Measurements from ENCODE around the gene UTS2R.

The UTS2R gene

GRCh38 chr17:82334622-82335394, 36.8 kb upstream of the UTS2R start:
- H3K36me3 ChIP-seq (ENCODE audit: control insufficient read depth in 4 of 4, insufficient read depth in 4 of 4, low read length in 3 of 4), result no peaks in the 10 kb centered on the region
- peak overlapping the region in 1 of 2 experiments; percentile 73 for H3K27ac ChIP-seq (ENCODE audit: insufficient read depth in 1 of 2, low read depth in 1 of 2, low read length in 2 of 2, poor library complexity in 1 of 2, severe bottlenecking in 2 of 2)
- peaks cover 0 to 7% (median 0%) of the 10 kb centered on the region in 5 experiments for H3K27me3 ChIP-seq (replicated peaks in 2 of 5; ENCODE audit: control insufficient read depth in 4 of 5, insufficient read depth in 5 of 5, low read length in 4 of 5)
- ChIA-PET CTCF (interaction anchor here (1.9 to 3.5 kb wide), 3 partner anchors 9 to 36 kb away, joined by 5 to 19 read pairs (median 8); no protein-coding TSS in a partner anchor), POLR2A (interaction anchor here (0.6 to 1.8 kb wide), 4 partner anchors 36 to 432 kb away, joined by 3 to 7 read pairs (median 4); no protein-coding TSS in a partner anchor)
- H3K4me3 ChIP-seq (ENCODE audit: control insufficient read depth in 1 of 7, extremely low read depth in 1 of 7, insufficient read depth in 4 of 7, low read depth in 2 of 7, low read length in 6 of 7), result peak overlapping the region; percentile 18 to 80 (median 61)
- no peaks in the 10 kb centered on the region for H3K9me3 ChIP-seq (ENCODE audit: control extremely low read depth in 1 of 5, control insufficient read depth in 4 of 5, insufficient read depth in 2 of 5, low read depth in 1 of 5, low read length in 4 of 5)
- 7% methylated on average over 13 of the region's 16 CpGs for WGBS (ENCODE audit: insufficient coverage)
- DNase-seq, result peak; percentile 56 to 87 (median 84)
- H3K4me1 ChIP-seq (ENCODE audit: control extremely low read depth in 1 of 4, control insufficient read depth in 4 of 4, insufficient read depth in 4 of 4, low read length in 3 of 4), result peaks cover 0 to 48% (median 47%) of the 10 kb centered on the region in 4 experiments

- Histone ChIP-seq H3K9me3 (ENCODE audit: control extremely low read depth in 1 of 5, control insufficient read depth in 4 of 5, insufficient read depth in 2 of 5, low read depth in 1 of 5, low read length in 4 of 5) (no peaks in the 10 kb centered on the region), H3K27ac (ENCODE audit: insufficient read depth in 1 of 2, low read depth in 1 of 2, low read length in 2 of 2, poor library complexity in 1 of 2, severe bottlenecking in 2 of 2) (peak overlapping the region in 1 of 2 experiments; percentile 66), H3K36me3 (ENCODE audit: control insufficient read depth in 4 of 4, insufficient read depth in 4 of 4, low read length in 3 of 4) (no peaks in the 10 kb centered on the region), H3K4me1 (ENCODE audit: control extremely low read depth in 1 of 4, control insufficient read depth in 4 of 4, insufficient read depth in 4 of 4, low read length in 3 of 4) (peaks cover 0 to 19% (median 17%) of the 10 kb centered on the region in 4 experiments), H3K27me3 (replicated peaks in 2 of 5; ENCODE audit: control insufficient read depth in 4 of 5, insufficient read depth in 5 of 5, low read length in 4 of 5) (peaks cover 0 to 2% (median 0%) of the 10 kb centered on the region in 5 experiments), H3K4me3 (ENCODE audit: control insufficient read depth in 1 of 7, extremely low read depth in 1 of 7, insufficient read depth in 4 of 7, low read depth in 2 of 7, low read length in 6 of 7) (no peak overlapping the region)
- CTCF ChIA-PET, result interaction anchor here (1.7 to 1.8 kb wide), 2 partner anchors 34 to 39 kb away, joined by 4 read pairs; no protein-coding TSS in a partner anchor
- WGBS (ENCODE audit: insufficient coverage), result 91% methylated on average over 29 of the region's 29 CpGs
- no peak for DNase-seq
- POLR2A ChIA-PET, result no interaction called here
These were observed 32.5 kb upstream of the UTS2R start for GRCh38 chr17:82338858-82339633.

- WGBS (ENCODE audit: insufficient coverage), result 90% methylated on average over 6 of the region's 10 CpGs
- H3K4me1 ChIP-seq (ENCODE audit: control extremely low read depth in 1 of 4, control insufficient read depth in 4 of 4, insufficient read depth in 4 of 4, low read length in 3 of 4), result peaks cover 0 to 10% (median 8%) of the 10 kb centered on the region in 4 experiments
- H3K27ac ChIP-seq (ENCODE audit: insufficient read depth in 1 of 2, low read depth in 1 of 2, low read length in 2 of 2, poor library complexity in 1 of 2, severe bottlenecking in 2 of 2), result peak overlapping the region in 1 of 2 experiments; percentile 66
- H3K36me3 ChIP-seq (ENCODE audit: control insufficient read depth in 4 of 4, insufficient read depth in 4 of 4, low read length in 3 of 4), result no peaks in the 10 kb centered on the region
- ChIA-PET POLR2A (no interaction called here), CTCF (no interaction called here)
- DNase-seq, result no peak
- H3K27me3 ChIP-seq (replicated peaks in 2 of 5; ENCODE audit: control insufficient read depth in 4 of 5, insufficient read depth in 5 of 5, low read length in 4 of 5), result no peaks in the 10 kb centered on the region
- H3K9me3 ChIP-seq (ENCODE audit: control extremely low read depth in 1 of 5, control insufficient read depth in 4 of 5, insufficient read depth in 2 of 5, low read depth in 1 of 5, low read length in 4 of 5), result no peaks in the 10 kb centered on the region
- no peak overlapping the region for H3K4me3 ChIP-seq (ENCODE audit: control insufficient read depth in 1 of 7, extremely low read depth in 1 of 7, insufficient read depth in 4 of 7, low read depth in 2 of 7, low read length in 6 of 7)
These were observed 31.7 kb upstream of the UTS2R start for GRCh38 chr17:82339634-82340580.

GRCh38 chr17:82342361-82343079, 29.0 kb upstream of the UTS2R start:
- WGBS (ENCODE audit: insufficient coverage), result 94% methylated on average over 24 of the region's 28 CpGs
- POLR2A ChIA-PET, result interaction anchor here (0.7 kb wide), 1 partner anchor 10 kb away, joined by 3 read pairs; no protein-coding TSS in a partner anchor

GRCh38 chr17:82343560-82343959, 28.0 kb upstream of the UTS2R start:
- Histone ChIP-seq H3K27ac (ENCODE audit: insufficient read depth in 1 of 2, low read depth in 1 of 2, low read length in 2 of 2, poor library complexity in 1 of 2, severe bottlenecking in 2 of 2) (no peak overlapping the region), H3K36me3 (ENCODE audit: control insufficient read depth in 4 of 4, insufficient read depth in 4 of 4, low read length in 3 of 4) (no peaks in the 10 kb centered on the region), H3K4me1 (ENCODE audit: control extremely low read depth in 1 of 4, control insufficient read depth in 4 of 4, insufficient read depth in 4 of 4, low read length in 3 of 4) (peaks cover 0 to 9% (median 6%) of the 10 kb centered on the region in 4 experiments), H3K4me3 (ENCODE audit: control insufficient read depth in 1 of 7, extremely low read depth in 1 of 7, insufficient read depth in 4 of 7, low read depth in 2 of 7, low read length in 6 of 7) (no peak overlapping the region), H3K27me3 (replicated peaks in 2 of 5; ENCODE audit: control insufficient read depth in 4 of 5, insufficient read depth in 5 of 5, low read length in 4 of 5) (no peaks in the 10 kb centered on the region), H3K9me3 (ENCODE audit: control extremely low read depth in 1 of 5, control insufficient read depth in 4 of 5, insufficient read depth in 2 of 5, low read depth in 1 of 5, low read length in 4 of 5) (no peaks in the 10 kb centered on the region)
- POLR2A ChIA-PET, result no interaction called here
- CTCF ChIA-PET, result interaction anchor here (0.7 to 1.7 kb wide), 7 partner anchors 9 to 131 kb away, joined by 3 to 5 read pairs (median 3); partner anchors contain the start of gene SECTM1
- WGBS (ENCODE audit: insufficient coverage), result 100% methylated on average over 5 of the region's 5 CpGs
- DNase-seq, result no peak

More at GRCh38 chr17:82342361-82343079, 29.0 kb upstream of the UTS2R start:
- no peaks in the 10 kb centered on the region for H3K36me3 ChIP-seq (ENCODE audit: control insufficient read depth in 4 of 4, insufficient read depth in 4 of 4, low read length in 3 of 4)
- peaks cover 0 to 9% (median 6%) of the 10 kb centered on the region in 4 experiments for H3K4me1 ChIP-seq (ENCODE audit: control extremely low read depth in 1 of 4, control insufficient read depth in 4 of 4, insufficient read depth in 4 of 4, low read length in 3 of 4)
- no peak for DNase-seq
- CTCF ChIA-PET, result interaction anchor here (0.8 to 1.7 kb wide), 5 partner anchors 8 to 14 kb away, joined by 3 to 5 read pairs (median 3); partner anchors contain the start of gene SECTM1
- H3K4me3 ChIP-seq (ENCODE audit: control insufficient read depth in 1 of 7, extremely low read depth in 1 of 7, insufficient read depth in 4 of 7, low read depth in 2 of 7, low read length in 6 of 7), result no peak overlapping the region
- no peak overlapping the region for H3K27ac ChIP-seq (ENCODE audit: insufficient read depth in 1 of 2, low read depth in 1 of 2, low read length in 2 of 2, poor library complexity in 1 of 2, severe bottlenecking in 2 of 2)
- no peaks in the 10 kb centered on the region for H3K27me3 ChIP-seq (replicated peaks in 2 of 5; ENCODE audit: control insufficient read depth in 4 of 5, insufficient read depth in 5 of 5, low read length in 4 of 5)
- H3K9me3 ChIP-seq (ENCODE audit: control extremely low read depth in 1 of 5, control insufficient read depth in 4 of 5, insufficient read depth in 2 of 5, low read depth in 1 of 5, low read length in 4 of 5), result no peaks in the 10 kb centered on the region

All from common myeloid progenitor, CD34-positive (primary cell).